Measurements from ENCODE around the gene ERGIC2. TPM values are rescaled to one million over a fixed set of nuclear protein-coding genes. Genes with fewer than 3 reads are reported as not detected.

ERGIC2 gene
- total and polyA plus RNA-seq, 5 donors, result 78.2 to 111 (median 99.8) TPM

DNA sequence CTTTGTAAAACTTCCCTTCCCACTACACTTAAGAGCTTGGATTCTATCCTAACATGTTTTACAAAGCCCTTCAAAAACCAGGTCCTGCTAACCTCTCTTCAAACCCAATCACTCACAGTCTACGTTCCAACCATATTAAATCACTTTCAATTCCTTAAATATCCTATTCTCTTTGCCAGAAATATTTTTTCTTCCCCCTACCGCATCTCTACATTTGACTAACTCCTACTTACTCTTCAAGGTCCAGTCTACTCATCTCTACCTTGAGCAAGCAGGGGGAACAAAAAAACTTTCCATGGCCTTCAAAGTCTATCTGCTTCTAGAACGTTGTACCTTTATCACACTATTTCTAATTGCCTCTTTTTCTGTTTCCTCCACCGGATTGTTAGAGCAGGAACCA, 6.1 kb downstream of the ERGIC2 start:
- no peak for ATAC-seq
- Histone ChIP-seq H3K4me1 (ENCODE audit: control insufficient read depth, insufficient read depth, low read length) (no peaks in the 10 kb centered on the region), H3K27ac (ENCODE audit: low read length) (no peak overlapping the region), H3K9me3 (ENCODE audit: control insufficient read depth, low read length) (no peaks in the 10 kb centered on the region), H3K27me3 (ENCODE audit: control insufficient read depth, insufficient read depth) (no peaks in the 10 kb centered on the region), H3K4me3 (ENCODE audit: low read length) (no peak overlapping the region)
- DNase-seq, result no peak
- intact Hi-C loops (cut with DNase I), result no loop called here
- WGBS, result 82% methylated on average over 4 of the region's 4 CpGs

DNA sequence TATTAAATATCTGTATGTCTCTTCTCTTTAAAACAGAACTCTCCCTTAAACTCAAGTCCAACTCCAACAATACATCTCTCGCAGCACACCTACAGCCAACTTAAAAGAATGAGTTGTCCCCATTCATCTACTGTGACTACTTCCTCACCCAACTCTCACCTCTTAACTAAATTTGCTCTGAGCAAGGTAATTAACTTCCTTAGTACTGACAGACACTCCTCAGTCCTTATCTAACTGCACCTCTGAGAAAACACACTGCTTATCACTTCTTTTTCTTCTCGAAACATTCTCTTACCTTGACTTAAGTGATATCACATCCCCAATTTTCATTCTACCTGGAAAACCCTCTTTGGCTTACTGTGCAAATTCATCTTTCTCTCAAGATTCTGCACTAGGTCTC, 7.0 kb downstream of the ERGIC2 start:
- Histone ChIP-seq H3K27me3 (ENCODE audit: control insufficient read depth, insufficient read depth) (no peaks in the 10 kb centered on the region), H3K4me1 (ENCODE audit: control insufficient read depth, insufficient read depth, low read length) (no peaks in the 10 kb centered on the region), H3K4me3 (ENCODE audit: low read length) (no peak overlapping the region), H3K9me3 (ENCODE audit: control insufficient read depth, low read length) (no peaks in the 10 kb centered on the region), H3K27ac (ENCODE audit: low read length) (no peak overlapping the region)
- DNase-seq (no peak), ATAC-seq (no peak)
- intact Hi-C loops (cut with DNase I), result no loop called here
- 94% methylated on average over 2 of the region's 2 CpGs for WGBS

GRCh38 chr12:29365091-29365490, 15.9 kb downstream of the ERGIC2 start:
- no peaks in the 10 kb centered on the region for H3K4me1 ChIP-seq (ENCODE audit: control insufficient read depth, insufficient read depth, low read length)
- H3K4me3 ChIP-seq (ENCODE audit: low read length), result no peak overlapping the region
- intact Hi-C loops (cut with DNase I), result no loop called here
- ATAC-seq (no peak), DNase-seq (no peak)
- WGBS, result 97% methylated on average over 2 of the region's 2 CpGs
- H3K27ac ChIP-seq (ENCODE audit: low read length), result no peak overlapping the region
- H3K9me3 ChIP-seq (ENCODE audit: control insufficient read depth, low read length), result no peaks in the 10 kb centered on the region
- H3K27me3 ChIP-seq (ENCODE audit: control insufficient read depth, insufficient read depth), result no peaks in the 10 kb centered on the region

GRCh38 chr12:29354954-29355353, 26.0 kb downstream of the ERGIC2 start:
- no peak overlapping the region for H3K4me3 ChIP-seq (ENCODE audit: low read length)
- ATAC-seq (no peak), DNase-seq (no peak)
- H3K27ac ChIP-seq (ENCODE audit: low read length), result no peak overlapping the region
- H3K27me3 ChIP-seq (ENCODE audit: control insufficient read depth, insufficient read depth), result no peaks in the 10 kb centered on the region
- H3K9me3 ChIP-seq (ENCODE audit: control insufficient read depth, low read length), result no peaks in the 10 kb centered on the region
- H3K4me1 ChIP-seq (ENCODE audit: control insufficient read depth, insufficient read depth, low read length), result no peaks in the 10 kb centered on the region
- WGBS, result 88% methylated on average over 1 of the region's 1 CpG
- intact Hi-C loops (cut with DNase I), result no loop called here

GRCh38 chr12:29350080-29350479, 30.9 kb downstream of the ERGIC2 start:
- intact Hi-C loops (cut with DNase I), result no loop called here
- no peaks in the 10 kb centered on the region for H3K27me3 ChIP-seq (ENCODE audit: control insufficient read depth, insufficient read depth)
- no peak for ATAC-seq
- H3K4me1 ChIP-seq (ENCODE audit: control insufficient read depth, insufficient read depth, low read length), result no peaks in the 10 kb centered on the region
- H3K27ac ChIP-seq (ENCODE audit: low read length), result no peak overlapping the region
- H3K4me3 ChIP-seq (ENCODE audit: low read length), result no peak overlapping the region
- DNase-seq, result no peak
- H3K9me3 ChIP-seq (ENCODE audit: control insufficient read depth, low read length), result no peaks in the 10 kb centered on the region

DNA sequence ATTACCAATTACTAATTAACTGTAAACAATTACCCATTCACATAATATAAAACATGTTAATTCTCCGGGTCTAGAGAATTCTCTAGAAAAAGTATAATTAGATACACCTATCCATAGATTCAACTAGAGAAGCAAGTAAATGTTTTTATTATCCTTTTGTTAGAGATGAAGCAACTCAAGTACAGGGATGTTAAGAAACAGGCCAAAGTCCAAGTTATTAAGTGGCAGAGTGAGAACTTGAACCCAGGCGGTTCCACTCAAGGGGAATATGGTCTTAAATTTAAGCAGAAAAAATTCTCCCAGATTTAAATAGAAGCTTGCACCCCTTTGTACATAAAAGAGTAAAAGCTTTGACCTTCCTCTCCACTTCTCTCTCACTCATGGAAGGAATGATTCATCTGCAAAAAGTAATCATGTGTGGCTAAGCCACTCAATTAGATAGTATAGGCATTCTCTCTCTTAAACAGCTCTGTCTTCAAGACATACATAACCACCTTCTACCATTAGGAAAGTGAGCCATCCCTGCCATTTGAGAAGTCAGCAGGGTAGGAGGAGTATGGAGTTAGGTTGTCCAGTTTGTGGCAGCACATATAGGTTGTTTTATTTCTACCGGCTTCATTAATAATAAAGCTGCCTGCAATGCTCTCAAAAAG, 34.1 kb downstream of the ERGIC2 start:
- ATAC-seq (no peak), DNase-seq (no peak)
- intact Hi-C loops (cut with DNase I), result no loop called here
- 97% methylated on average over 3 of the region's 3 CpGs for WGBS
- H3K27ac ChIP-seq (ENCODE audit: low read length), result no peak overlapping the region
- H3K27me3 ChIP-seq (ENCODE audit: control insufficient read depth, insufficient read depth), result no peaks in the 10 kb centered on the region
- no peaks in the 10 kb centered on the region for H3K4me1 ChIP-seq (ENCODE audit: control insufficient read depth, insufficient read depth, low read length)
- no peak overlapping the region for H3K4me3 ChIP-seq (ENCODE audit: low read length)
- H3K9me3 ChIP-seq (ENCODE audit: control insufficient read depth, low read length), result no peaks in the 10 kb centered on the region

GRCh38 chr12:29343022-29343799, 37.8 kb downstream of the ERGIC2 start:
- no peak for ATAC-seq
- Histone ChIP-seq H3K4me1 (ENCODE audit: control insufficient read depth, insufficient read depth, low read length) (no peaks in the 10 kb centered on the region), H3K27me3 (ENCODE audit: control insufficient read depth, insufficient read depth) (no peaks in the 10 kb centered on the region), H3K27ac (ENCODE audit: low read length) (no peak overlapping the region), H3K9me3 (ENCODE audit: control insufficient read depth, low read length) (no peaks in the 10 kb centered on the region), H3K4me3 (ENCODE audit: low read length) (no peak overlapping the region)
- no peak for DNase-seq
- 77% methylated on average over 2 of the region's 2 CpGs for WGBS
- intact Hi-C loops (cut with DNase I), result no loop called here

DNA sequence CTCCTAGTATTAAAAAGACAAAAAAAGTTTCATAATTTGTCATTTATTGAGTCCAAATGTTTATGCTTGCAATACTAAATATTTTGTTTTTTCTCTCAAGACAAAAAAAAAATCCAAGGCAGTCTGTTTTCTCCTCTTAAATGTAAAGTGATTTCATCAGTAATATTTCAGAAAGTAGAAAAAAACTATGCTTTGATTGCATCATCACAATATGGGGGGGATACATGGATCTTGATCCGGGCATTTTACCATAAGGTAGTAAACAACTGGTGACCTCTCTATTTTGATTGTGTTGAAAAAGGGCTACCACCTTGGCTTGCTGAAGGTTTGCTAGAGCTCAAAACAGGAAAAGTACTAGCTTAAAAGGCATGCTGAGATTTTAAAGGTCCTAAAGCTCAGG, 43.6 kb downstream of the ERGIC2 start:
- intact Hi-C loops (cut with DNase I), result no loop called here
- Histone ChIP-seq H3K27ac (ENCODE audit: low read length) (no peak overlapping the region), H3K27me3 (ENCODE audit: control insufficient read depth, insufficient read depth) (no peaks in the 10 kb centered on the region), H3K4me3 (ENCODE audit: low read length) (no peak overlapping the region), H3K4me1 (ENCODE audit: control insufficient read depth, insufficient read depth, low read length) (no peaks in the 10 kb centered on the region), H3K9me3 (ENCODE audit: control insufficient read depth, low read length) (no peaks in the 10 kb centered on the region)
- ATAC-seq, result no peak
- no peak for DNase-seq
- 91% methylated on average over 1 of the region's 1 CpG for WGBS

DNA sequence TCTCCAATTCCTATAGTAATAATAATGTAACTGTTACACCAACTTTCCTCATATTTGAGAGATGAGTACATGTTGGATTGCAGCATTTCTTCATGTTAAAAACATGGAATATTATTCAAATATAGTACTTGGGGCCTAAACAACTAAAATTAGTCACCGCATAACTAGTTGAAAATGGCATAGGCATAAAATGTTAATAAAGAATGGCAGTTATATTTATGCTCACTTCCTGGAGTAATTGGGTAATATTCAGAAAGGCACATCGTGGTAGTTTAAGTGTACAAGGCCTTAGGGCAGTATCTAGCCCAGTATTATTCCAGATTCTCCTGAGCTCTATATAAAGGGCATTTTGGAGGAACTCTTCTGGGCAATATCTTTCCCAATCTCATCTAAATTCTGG, 46.0 kb downstream of the ERGIC2 start:
- Histone ChIP-seq H3K9me3 (ENCODE audit: control insufficient read depth, low read length) (no peaks in the 10 kb centered on the region), H3K27ac (ENCODE audit: low read length) (no peak overlapping the region), H3K4me1 (ENCODE audit: control insufficient read depth, insufficient read depth, low read length) (no peaks in the 10 kb centered on the region), H3K4me3 (ENCODE audit: low read length) (no peak overlapping the region), H3K27me3 (ENCODE audit: control insufficient read depth, insufficient read depth) (no peaks in the 10 kb centered on the region)
- 94% methylated on average over 2 of the region's 2 CpGs for WGBS
- ATAC-seq (no peak), DNase-seq (no peak)
- intact Hi-C loops (cut with DNase I), result no loop called here

- WGBS, result 0% methylated on average over 1 of the region's 1 CpG
- ATAC-seq, result no peak
- H3K27ac ChIP-seq (ENCODE audit: low read length), result no peak overlapping the region
Observed at GRCh38 chr12:29333178-29333577, 47.8 kb downstream of the ERGIC2 start.

GRCh38 chr12:29329411-29329810, 51.6 kb downstream of the ERGIC2 start:
- no peak for ATAC-seq
- intact Hi-C loops (cut with DNase I), result no loop called here
- WGBS, result 99% methylated on average over 1 of the region's 1 CpG

More at GRCh38 chr12:29333178-29333577, 47.8 kb downstream of the ERGIC2 start:
- no peaks in the 10 kb centered on the region for H3K9me3 ChIP-seq (ENCODE audit: control insufficient read depth, low read length)
- no peak overlapping the region for H3K4me3 ChIP-seq (ENCODE audit: low read length)
- no peaks in the 10 kb centered on the region for H3K27me3 ChIP-seq (ENCODE audit: control insufficient read depth, insufficient read depth)
- H3K4me1 ChIP-seq (ENCODE audit: control insufficient read depth, insufficient read depth, low read length), result no peaks in the 10 kb centered on the region
- no peak for DNase-seq
- intact Hi-C loops (cut with DNase I), result no loop called here

More at GRCh38 chr12:29329411-29329810, 51.6 kb downstream of the ERGIC2 start:
- H3K27me3 ChIP-seq (ENCODE audit: control insufficient read depth, insufficient read depth), result no peaks in the 10 kb centered on the region
- H3K9me3 ChIP-seq (ENCODE audit: control insufficient read depth, low read length), result no peaks in the 10 kb centered on the region
- no peaks in the 10 kb centered on the region for H3K4me1 ChIP-seq (ENCODE audit: control insufficient read depth, insufficient read depth, low read length)
- H3K27ac ChIP-seq (ENCODE audit: low read length), result no peak overlapping the region
- no peak overlapping the region for H3K4me3 ChIP-seq (ENCODE audit: low read length)
- no peak for DNase-seq
